HCT116 (cell line): Measurements from ENCODE around the gene CHD2. TPM values are rescaled to one million over a fixed set of nuclear protein-coding genes. Genes with fewer than 3 reads are reported as not detected.

Experiments used
- ATAC-seq: fragments of 200-7000 bp; cut with Tn5 transposase; 2 replicates; pipeline ENCODE4 v1.9.1; 2020; ENCODE audit warnings: mild to moderate bottlenecking, moderate library complexity
- BruUV-seq: library from RNA; stranded (reverse); fragments of 400-500 nt; replicated peaks from 2 replicates; lab custom pipeline; 2021; lab: Mats Ljungman, UMichigan
- CTCF ChIA-PET: fragments of 300-600 bp; sonication (Branson Sonifier 250); formaldehyde crosslinking; loops from one replicate; lab custom pipeline; 2021; ENCODE audit warnings: antibody characterized with exemption; lab: Charles Lee
- POLR2A ChIA-PET: fragments of 300-600, 350-600 bp; sonication (Branson Sonifier 250); formaldehyde crosslinking; loops from one replicate; lab custom pipeline; 2021; ENCODE audit warnings: antibody characterized with exemption; lab: Charles Lee
- RAD21 ChIA-PET, 2 experiments: fragments of 300-600 bp; sonication (Branson Sonifier 250); formaldehyde crosslinking; loops; one replicate each; lab custom pipeline; 2023; ENCODE audit warnings: low total read pairs in 2 of 2; ENCODE audit not compliant: uncharacterized antibody in 2 of 2, unreplicated experiment in 2 of 2, low non-redundant PET in 1 of 2; lab: Charles Lee
- DNase-seq: peaks from one replicate; pipeline ENCODE4 v3.0.0-alpha.2; 2010; ENCODE audit warnings: low read depth, low spot score
- H2AFZ ChIP-seq: fragments of 200-600 bp; shearing (Covaris generic), sonication (generic); 2 replicates; pipeline ENCODE4 v1.6.1; 2017; ENCODE audit warnings: low read depth, mixed run types, mixed read lengths, antibody characterized with exemption, low read length; ENCODE audit not compliant: poor library complexity, severe bottlenecking
- H3K27ac ChIP-seq: 2 replicates; pipeline ENCODE4 v1.5.1; 2012; ENCODE audit warnings: low read depth, low read length
- H3K27me3 ChIP-seq: fragments of 200-600 bp; sonication (generic); 2 replicates; pipeline ENCODE4 v1.6.1; 2016; ENCODE audit warnings: mixed run types, low read length, mixed read lengths; ENCODE audit not compliant: insufficient read depth
- H3K36me3 ChIP-seq, 2 experiments: fragments of 200-500 bp in 1 of 2; fragments of 200-600 bp in 1 of 2; sonication (Bioruptor generic) in 1 of 2; sonication (generic) in 1 of 2; 2 replicates each; pipeline versions ENCODE4 v1.5.1 to v1.6.1; 2014 to 2016; ENCODE audit warnings: low read length in 2 of 2, inconsistent platforms in 1 of 2, mixed read lengths in 1 of 2, mixed run types in 1 of 2; ENCODE audit not compliant: insufficient read depth in 2 of 2, control insufficient read depth in 1 of 2
- H3K4me1 ChIP-seq, 2 experiments: fragments of 200-600 bp in 1 of 2; sonication (generic) in 1 of 2; 2 replicates each; pipeline versions ENCODE4 v1.5.1 to v1.6.1; 2012 to 2017; ENCODE audit warnings: low read length in 2 of 2, inconsistent platforms in 1 of 2, mild to moderate bottlenecking in 1 of 2, mixed read lengths in 1 of 2, mixed run types in 1 of 2, moderate library complexity in 1 of 2; ENCODE audit not compliant: insufficient read depth in 2 of 2, control insufficient read depth in 1 of 2
- H3K4me2 ChIP-seq: fragments of 200-600 bp; sonication (generic); 2 replicates; pipeline ENCODE4 v1.6.1; 2017; ENCODE audit warnings: mixed run types, low read length, mixed read lengths
- H3K4me3 ChIP-seq, 2 experiments: fragments of 200-600 bp in 1 of 2; sonication (generic) in 1 of 2; replicated peaks in 1 of 2; 2 replicates each; pipeline ENCODE4 v1.5.1; 2011 to 2016; ENCODE audit warnings: low read length in 2 of 2, control low read depth in 1 of 2, low read depth in 1 of 2, mild to moderate bottlenecking in 1 of 2, mixed read lengths in 1 of 2, mixed run types in 1 of 2
- H3K79me2 ChIP-seq: fragments of 200-600 bp; sonication (generic); 2 replicates; pipeline ENCODE4 v1.6.1; 2017; ENCODE audit warnings: mild to moderate bottlenecking, mixed run types, low read length, moderate library complexity, mixed read lengths; ENCODE audit not compliant: insufficient read depth
- H3K9ac ChIP-seq: fragments of 200-600 bp; sonication (generic); 2 replicates; pipeline ENCODE4 v1.6.1; 2016; ENCODE audit warnings: low read length, mixed read lengths
- H3K9me2 ChIP-seq: fragments of 200-600 bp; sonication (generic), shearing (Covaris generic); 2 replicates; pipeline ENCODE4 v1.6.1; 2017; ENCODE audit warnings: mixed run types, mild to moderate bottlenecking, moderate library complexity; ENCODE audit not compliant: insufficient read depth
- H3K9me3 ChIP-seq, 2 experiments: fragments of 200-500 bp in 1 of 2; fragments of 200-600 bp in 1 of 2; sonication (Bioruptor generic) in 1 of 2; sonication (generic) in 1 of 2; 2 replicates each; pipeline ENCODE4 v1.6.1; 2014 to 2017; ENCODE audit warnings: low read length in 2 of 2, mixed read lengths in 2 of 2, inconsistent platforms in 1 of 2, low read depth in 1 of 2, mild to moderate bottlenecking in 1 of 2, mixed run types in 1 of 2, moderate library complexity in 1 of 2; ENCODE audit not compliant: control insufficient read depth in 1 of 2, insufficient read depth in 1 of 2
- H4K20me1 ChIP-seq: fragments of 200-600 bp; sonication (generic), shearing (Covaris generic); 2 replicates; pipeline ENCODE4 v1.6.1; 2017; ENCODE audit warnings: mixed run types, mild to moderate bottlenecking, moderate library complexity; ENCODE audit not compliant: insufficient read depth
- CBX3 ChIP-seq: IDR thresholded peaks from 2 replicates; pipeline ENCODE4 v1.6.1; 2012; ENCODE audit warnings: low read depth
- EZH2phosphoT487 ChIP-seq: fragments of 200-600 bp; IDR thresholded peaks from 2 replicates; pipeline ENCODE4 v1.6.1; 2018; ENCODE audit warnings: antibody characterized with exemption, borderline replicate concordance
- JUND ChIP-seq: IDR thresholded peaks from 2 replicates; pipeline ENCODE4 v1.6.1; 2012
- POLR2A ChIP-seq: IDR thresholded peaks from 2 replicates; pipeline ENCODE4 v1.7.0; 2011; ENCODE audit warnings: borderline replicate concordance; ENCODE audit not compliant: insufficient read depth, insufficient read length; ENCODE audit errors: extremely low read depth
- POLR2AphosphoS5 ChIP-seq: IDR thresholded peaks from 2 replicates; pipeline ENCODE4 v1.6.1; 2011; ENCODE audit warnings: mild to moderate bottlenecking, low read depth, low read length, moderate library complexity
- RAD21 ChIP-seq: IDR thresholded peaks from 2 replicates; pipeline ENCODE4 v1.6.1; 2012; ENCODE audit warnings: low read depth, mild to moderate bottlenecking
- SRF ChIP-seq: IDR thresholded peaks from 2 replicates; pipeline ENCODE4 v1.6.1; 2012; ENCODE audit warnings: low read depth
- YY1 ChIP-seq: IDR thresholded peaks from 2 replicates; pipeline ENCODE4 v1.6.1; 2011; ENCODE audit warnings: low read length, low read depth, moderate library complexity, mild to moderate bottlenecking; ENCODE audit not compliant: insufficient replicate concordance; ENCODE audit errors: extremely low read depth
- ZFX ChIP-seq: fragments of 450-650 bp; IDR thresholded peaks from 2 replicates; pipeline ENCODE4 v1.6.1; 2017
- intact Hi-C: fragments of 100-400 bp; cut with micrococcal nuclease; formaldehyde crosslinking; loops from 2 replicates; pipeline ENCODE4 v1.10.0; 2022
- total RNA-seq: library from RNA; stranded (reverse); gene quantifications from one replicate; pipeline ENCODE4 v1.2.1, GENCODE V29; 2021; ENCODE audit not compliant: unreplicated experiment
- TF ChIP-seq, protein P1 (sequence below): IDR thresholded peaks from 2 replicates; pipeline ENCODE4 v1.6.1; 2012
- TF ChIP-seq, protein P2 (sequence below): IDR thresholded peaks from 2 replicates; pipeline ENCODE4 v1.6.1; 2012
- TF ChIP-seq, protein P3 (sequence below), 3 experiments: fragments of 200-600 bp in 1 of 3; sonication (generic) in 1 of 3; IDR thresholded peaks in 2 of 3; conservative IDR thresholded peaks in 1 of 3; 2 replicates each; pipeline ENCODE4 v1.5.1; 2012 to 2017; ENCODE audit warnings: low read depth in 2 of 3, low read length in 2 of 3, antibody characterized with exemption in 1 of 3, borderline replicate concordance in 1 of 3, control low read depth in 1 of 3, mild to moderate bottlenecking in 1 of 3, mixed read lengths in 1 of 3, mixed run types in 1 of 3, moderate library complexity in 1 of 3; ENCODE audit not compliant: insufficient read depth in 1 of 3

The CHD2 gene
- total RNA-seq, 1 experiment from 2014 or later = 116 TPM

DNA sequence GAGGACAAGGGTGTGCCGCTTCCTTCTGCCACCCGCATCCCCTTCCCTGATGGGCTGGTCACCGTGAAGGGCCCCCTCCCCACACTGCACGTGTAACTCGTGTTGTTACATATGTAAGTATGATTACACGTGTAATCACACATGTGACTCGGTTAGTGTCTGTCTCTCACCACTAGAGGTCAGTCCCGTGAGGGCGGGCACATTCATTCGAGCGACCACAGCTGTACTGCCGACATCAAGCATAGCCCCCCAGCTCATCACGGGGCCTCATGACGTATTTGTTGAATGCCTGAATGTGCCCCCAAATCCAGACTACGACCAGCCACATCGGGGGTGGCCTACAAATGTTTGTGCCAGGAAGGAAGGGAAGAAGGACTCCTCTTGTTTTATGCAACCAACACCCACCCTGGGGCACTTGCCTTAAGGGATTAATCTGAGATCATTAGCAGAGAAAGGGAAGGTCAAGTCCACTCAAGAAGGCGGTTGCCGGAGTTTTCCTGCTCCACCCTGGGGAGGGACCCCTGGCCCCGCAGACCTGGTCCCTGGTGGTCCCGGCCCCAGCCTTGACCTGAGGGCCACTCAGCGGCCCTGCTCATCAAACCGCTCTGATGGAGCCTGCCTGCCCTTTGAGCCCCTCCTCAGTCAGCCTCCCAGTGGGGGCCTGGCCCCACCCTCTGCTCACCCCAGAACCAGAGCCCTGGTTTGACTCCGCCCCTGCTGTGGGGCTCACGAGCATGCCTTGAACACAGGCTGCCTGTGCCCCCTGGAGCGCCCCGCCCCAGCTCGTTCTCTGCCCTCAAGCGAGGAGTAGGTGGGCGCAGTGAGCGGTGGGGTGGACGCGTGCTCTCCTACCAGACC, 136.1 kb downstream of the CHD2 start:
- CTCF ChIA-PET = interaction anchor here (1.1 to 3.1 kb wide), 2 partner anchors 1081 to 1084 kb away, joined by 5 to 17 read pairs; no protein-coding TSS in a partner anchor
- Histone ChIP-seq H3K27ac (no peak overlapping the region), H3K4me3 (no peak overlapping the region), H4K20me1 (no peaks in the 10 kb centered on the region), H3K4me1 (peaks cover 0 to 9% of the 10 kb centered on the region in 2 experiments; a peak in 1 of 4 replicates), H3K27me3 (no peaks in the 10 kb centered on the region), H3K9me2 (no peaks in the 10 kb centered on the region), H3K79me2 (no peaks in the 10 kb centered on the region), H3K9me3 (no peaks in the 10 kb centered on the region), H2AFZ (peak overlapping the region; percentile 80), H3K36me3 (no peaks in the 10 kb centered on the region), H3K4me2 (peak overlapping the region; percentile 36), H3K9ac (no peak overlapping the region)
- TF ChIP-seq RAD21 = peak; percentile 57; the same call in 1 of the 2 replicates
- no peak for TF ChIP-seq POLR2AphosphoS5
- TF ChIP-seq SRF = no peak
- TF ChIP-seq YY1 = no peak
- TF ChIP-seq JUND = no peak
- TF ChIP-seq, protein P1, sequence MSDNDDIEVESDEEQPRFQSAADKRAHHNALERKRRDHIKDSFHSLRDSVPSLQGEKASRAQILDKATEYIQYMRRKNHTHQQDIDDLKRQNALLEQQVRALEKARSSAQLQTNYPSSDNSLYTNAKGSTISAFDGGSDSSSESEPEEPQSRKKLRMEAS = peak; percentile 88
- TF ChIP-seq POLR2A = no peak
- no peak for TF ChIP-seq CBX3
- TF ChIP-seq, protein P2, sequence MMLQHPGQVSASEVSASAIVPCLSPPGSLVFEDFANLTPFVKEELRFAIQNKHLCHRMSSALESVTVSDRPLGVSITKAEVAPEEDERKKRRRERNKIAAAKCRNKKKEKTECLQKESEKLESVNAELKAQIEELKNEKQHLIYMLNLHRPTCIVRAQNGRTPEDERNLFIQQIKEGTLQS = no peak
- TF ChIP-seq EZH2phosphoT487 = no peak
- TF ChIP-seq, protein P3, sequence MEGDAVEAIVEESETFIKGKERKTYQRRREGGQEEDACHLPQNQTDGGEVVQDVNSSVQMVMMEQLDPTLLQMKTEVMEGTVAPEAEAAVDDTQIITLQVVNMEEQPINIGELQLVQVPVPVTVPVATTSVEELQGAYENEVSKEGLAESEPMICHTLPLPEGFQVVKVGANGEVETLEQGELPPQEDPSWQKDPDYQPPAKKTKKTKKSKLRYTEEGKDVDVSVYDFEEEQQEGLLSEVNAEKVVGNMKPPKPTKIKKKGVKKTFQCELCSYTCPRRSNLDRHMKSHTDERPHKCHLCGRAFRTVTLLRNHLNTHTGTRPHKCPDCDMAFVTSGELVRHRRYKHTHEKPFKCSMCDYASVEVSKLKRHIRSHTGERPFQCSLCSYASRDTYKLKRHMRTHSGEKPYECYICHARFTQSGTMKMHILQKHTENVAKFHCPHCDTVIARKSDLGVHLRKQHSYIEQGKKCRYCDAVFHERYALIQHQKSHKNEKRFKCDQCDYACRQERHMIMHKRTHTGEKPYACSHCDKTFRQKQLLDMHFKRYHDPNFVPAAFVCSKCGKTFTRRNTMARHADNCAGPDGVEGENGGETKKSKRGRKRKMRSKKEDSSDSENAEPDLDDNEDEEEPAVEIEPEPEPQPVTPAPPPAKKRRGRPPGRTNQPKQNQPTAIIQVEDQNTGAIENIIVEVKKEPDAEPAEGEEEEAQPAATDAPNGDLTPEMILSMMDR (IDR thresholded peaks at IDR 0.05 in 2 of 3, conservative IDR thresholded peaks at IDR 0.05 in 1 of 3; ENCODE audit: borderline replicate concordance in 1 of 3, insufficient read depth in 1 of 3, low read depth in 2 of 3, low read length in 2 of 3) = peak; percentile 37 to 73 (median 68); a peak in 5 of 6 replicates
- TF ChIP-seq ZFX = no peak
- RAD21 ChIA-PET = interaction anchor here in 1 of 2 experiments (1.9 kb wide), 1 partner anchor 1084 kb away, joined by 4 read pairs; no protein-coding TSS in a partner anchor
- ATAC-seq (peak; percentile 86), DNase-seq (peak; percentile 37)
- POLR2A ChIA-PET = no interaction called here
- intact Hi-C loops = loop anchor here (2.0 kb wide), 1 partner anchor 939 kb away; no protein-coding TSS in a partner anchor
- BruUV-seq = no TSS peak
